ENCODE measurements around the gene GBP5.

DNA sequence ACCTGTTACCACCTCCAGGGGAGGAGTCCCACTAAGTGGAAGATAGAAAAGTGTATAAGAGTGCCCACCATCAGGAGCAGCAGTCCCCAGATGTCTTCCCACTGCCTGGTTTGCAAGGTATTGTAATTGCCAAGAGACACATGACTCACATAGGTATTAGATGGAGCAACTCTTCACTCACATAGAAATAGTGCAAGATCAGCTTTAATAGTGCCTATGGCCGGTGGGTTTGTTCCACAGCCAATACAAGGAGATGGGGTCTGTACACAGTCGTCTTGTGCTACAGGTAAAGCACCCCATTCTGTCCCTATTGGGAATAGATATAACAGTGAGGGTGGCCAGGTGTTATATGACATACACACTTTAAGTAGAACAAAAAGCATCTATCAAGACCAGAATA is 18.6 kb upstream of the GBP5 start:
- TF ChIP-seq, protein P1, sequence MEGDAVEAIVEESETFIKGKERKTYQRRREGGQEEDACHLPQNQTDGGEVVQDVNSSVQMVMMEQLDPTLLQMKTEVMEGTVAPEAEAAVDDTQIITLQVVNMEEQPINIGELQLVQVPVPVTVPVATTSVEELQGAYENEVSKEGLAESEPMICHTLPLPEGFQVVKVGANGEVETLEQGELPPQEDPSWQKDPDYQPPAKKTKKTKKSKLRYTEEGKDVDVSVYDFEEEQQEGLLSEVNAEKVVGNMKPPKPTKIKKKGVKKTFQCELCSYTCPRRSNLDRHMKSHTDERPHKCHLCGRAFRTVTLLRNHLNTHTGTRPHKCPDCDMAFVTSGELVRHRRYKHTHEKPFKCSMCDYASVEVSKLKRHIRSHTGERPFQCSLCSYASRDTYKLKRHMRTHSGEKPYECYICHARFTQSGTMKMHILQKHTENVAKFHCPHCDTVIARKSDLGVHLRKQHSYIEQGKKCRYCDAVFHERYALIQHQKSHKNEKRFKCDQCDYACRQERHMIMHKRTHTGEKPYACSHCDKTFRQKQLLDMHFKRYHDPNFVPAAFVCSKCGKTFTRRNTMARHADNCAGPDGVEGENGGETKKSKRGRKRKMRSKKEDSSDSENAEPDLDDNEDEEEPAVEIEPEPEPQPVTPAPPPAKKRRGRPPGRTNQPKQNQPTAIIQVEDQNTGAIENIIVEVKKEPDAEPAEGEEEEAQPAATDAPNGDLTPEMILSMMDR (IDR thresholded peaks at IDR 0.05), result no peak
- TF ChIP-seq POLR2A (IDR thresholded peaks at IDR 0.05), result no peak

Measured in body of pancreas (tissue), 4 donors.